Putamen (tissue), 1 donor: Measurements from ENCODE around the gene GABRB2.

Source experiments
- DNase-seq: peaks from one replicate; pipeline ENCODE4 v3.0.0-alpha.2; 2016; ENCODE audit warnings: low spot score

Gene GABRB2

GRCh38 chr5:161471211-161471950, 75.1 kb downstream of the GABRB2 start:
- DNase-seq = no peak

GRCh38 chr5:161467703-161468102, 78.8 kb downstream of the GABRB2 start:
- DNase-seq = no peak

GRCh38 chr5:161460741-161461140, 85.8 kb downstream of the GABRB2 start:
- no peak for DNase-seq

DNA sequence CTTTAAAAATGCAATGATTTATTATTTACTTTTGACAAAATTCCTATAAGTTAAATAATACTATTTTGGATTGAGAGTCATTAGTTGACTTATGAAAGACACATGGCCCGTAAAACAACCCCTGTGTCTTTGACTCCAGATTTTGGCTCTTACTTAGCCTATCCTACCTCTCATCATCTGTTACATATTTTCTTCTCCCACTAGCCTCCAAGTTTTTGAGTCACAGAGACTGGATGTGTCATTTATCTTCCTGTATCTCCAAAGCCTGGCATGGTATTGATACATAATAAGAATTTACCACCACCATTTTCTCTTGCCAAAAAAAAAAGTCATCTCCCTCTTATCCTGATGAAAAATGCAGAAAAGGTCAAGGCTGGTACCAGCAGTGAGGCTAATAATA, 99.9 kb downstream of the GABRB2 start:
- no peak for DNase-seq

- DNase-seq = no peak
Observed at GRCh38 chr5:161442471-161442870, 104.1 kb downstream of the GABRB2 start.

GRCh38 chr5:161432798-161433197, 113.7 kb downstream of the GABRB2 start:
- no peak for DNase-seq

GRCh38 chr5:161431963-161432362, 114.6 kb downstream of the GABRB2 start:
- no peak for DNase-seq

GRCh38 chr5:161421067-161421466, 125.5 kb downstream of the GABRB2 start:
- no peak for DNase-seq

- no peak for DNase-seq
Observed at GRCh38 chr5:161420521-161420920, 126.0 kb downstream of the GABRB2 start.

DNA sequence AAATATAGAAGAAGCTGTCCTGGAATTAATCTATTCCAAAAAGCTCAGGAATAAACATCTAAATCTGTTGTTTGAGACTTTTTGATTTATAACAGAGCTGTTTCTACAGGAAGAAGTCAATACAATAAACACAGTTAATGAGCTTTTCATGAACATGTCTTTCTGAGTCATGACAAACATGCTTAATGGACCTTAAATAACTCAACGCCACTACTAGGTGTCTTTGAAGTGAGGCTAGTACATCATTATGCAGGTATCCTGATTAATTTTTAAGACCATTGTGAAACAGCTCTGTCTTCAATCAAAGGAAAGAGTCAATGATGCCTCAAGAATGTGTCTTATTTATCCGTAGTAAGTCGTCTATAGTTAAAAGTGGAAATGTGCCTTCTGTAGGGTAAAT, 131.6 kb downstream of the GABRB2 start:
- DNase-seq = no peak

GRCh38 chr5:161414037-161414436, 132.5 kb downstream of the GABRB2 start:
- no peak for DNase-seq

GRCh38 chr5:161412792-161413191, 133.7 kb downstream of the GABRB2 start:
- DNase-seq = no peak

GRCh38 chr5:161411156-161411555, 135.4 kb downstream of the GABRB2 start:
- no peak for DNase-seq

DNA sequence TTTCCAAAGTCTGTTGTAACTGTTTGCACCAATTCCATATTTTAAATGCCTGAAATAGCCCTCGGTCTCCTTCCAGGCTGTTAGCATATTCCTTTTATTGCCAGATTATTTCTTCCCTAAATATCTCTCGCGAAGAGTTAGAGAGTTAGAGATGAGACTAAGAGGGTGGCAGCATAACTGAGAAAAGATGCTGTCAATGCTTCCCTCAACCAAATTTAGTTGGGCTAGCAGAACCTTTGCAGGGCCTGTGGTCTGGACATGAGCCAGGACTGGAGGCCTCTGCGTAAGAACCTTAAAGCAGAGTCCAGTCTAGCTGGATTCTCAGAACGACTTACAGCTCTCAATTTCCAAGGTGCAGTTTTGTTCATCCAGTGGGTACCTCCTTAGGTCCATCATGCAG, 135.9 kb downstream of the GABRB2 start:
- DNase-seq = no peak

DNA sequence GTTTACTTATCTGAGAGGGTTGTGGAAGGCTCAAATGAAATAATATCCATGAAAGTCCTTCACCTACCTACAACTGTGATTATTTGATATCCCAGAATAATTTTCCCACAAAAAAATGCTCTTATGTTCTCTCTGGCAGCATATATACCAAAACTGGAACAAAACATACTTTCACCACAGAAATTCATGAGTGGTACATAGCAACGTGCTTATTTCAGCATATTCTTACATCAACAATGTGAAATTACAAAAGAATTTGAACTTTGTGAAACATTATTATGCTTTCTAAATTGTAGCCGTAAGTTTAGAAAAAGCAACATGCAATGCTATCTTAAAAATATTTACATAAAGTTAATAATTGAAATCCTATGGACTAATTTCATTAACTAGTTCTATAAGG, 137.1 kb downstream of the GABRB2 start:
- DNase-seq = no peak

- no peak for DNase-seq
Observed at GRCh38 chr5:161406880-161407279, 139.6 kb downstream of the GABRB2 start.

DNA sequence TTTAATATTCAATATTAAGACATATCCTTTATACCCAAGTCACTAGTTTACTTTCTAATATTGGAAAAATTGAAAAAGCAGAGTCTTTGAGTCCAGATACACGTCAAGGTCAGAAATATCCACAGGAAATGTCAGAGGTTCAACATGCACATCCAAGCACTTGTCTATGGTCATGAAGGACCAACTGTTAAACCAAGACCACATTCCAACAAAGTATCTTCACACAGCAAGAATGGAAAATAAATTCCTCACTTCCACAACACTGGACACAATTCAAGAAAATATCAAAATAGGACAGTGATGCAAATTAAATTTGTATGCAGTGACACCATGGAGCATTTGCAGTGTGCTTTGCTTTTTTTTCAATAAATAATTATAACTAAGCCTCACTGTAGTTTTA, 142.5 kb downstream of the GABRB2 start:
- no peak for DNase-seq

DNA sequence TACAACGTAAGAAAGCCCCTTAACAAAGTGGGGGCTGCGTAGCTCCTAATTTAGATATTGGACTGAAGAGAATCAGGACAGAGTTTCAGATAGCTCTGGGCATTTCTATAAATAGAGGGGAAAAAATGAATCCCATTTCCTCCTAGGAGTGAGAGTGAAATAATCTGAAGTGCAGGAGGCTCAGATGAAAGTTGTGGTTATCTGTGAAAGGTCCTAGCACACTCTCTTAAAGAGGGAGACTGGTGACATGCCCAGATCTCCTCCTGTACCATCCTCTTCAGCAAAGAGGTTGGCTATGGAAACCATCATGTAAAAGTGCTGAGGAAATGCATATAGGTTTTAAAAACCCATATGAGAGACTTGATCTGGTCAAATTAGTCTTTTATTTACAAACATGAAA, 143.4 kb downstream of the GABRB2 start:
- DNase-seq = no peak

DNA sequence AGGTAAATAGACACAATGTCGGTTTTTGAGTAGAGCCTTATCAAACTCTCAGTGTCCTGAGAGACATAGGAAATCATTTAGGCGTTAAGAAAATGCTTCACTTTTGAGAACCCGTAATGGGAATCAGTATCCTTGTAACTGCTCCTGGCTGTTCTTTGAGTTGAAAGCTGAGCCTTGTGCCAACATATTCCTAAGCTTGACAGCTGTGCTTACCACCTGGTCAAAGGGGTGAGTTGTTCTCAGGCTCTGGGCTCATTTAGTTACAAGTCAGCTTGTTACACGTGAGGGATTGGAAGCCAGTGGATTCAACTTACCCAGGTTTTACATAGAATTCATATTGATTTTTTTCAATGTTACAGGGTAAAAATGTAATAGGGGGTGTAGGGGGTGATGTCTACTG, 145.9 kb downstream of the GABRB2 start:
- DNase-seq = no peak

- no peak for DNase-seq
Observed at GRCh38 chr5:161399996-161400562, 146.4 kb downstream of the GABRB2 start.

DNA sequence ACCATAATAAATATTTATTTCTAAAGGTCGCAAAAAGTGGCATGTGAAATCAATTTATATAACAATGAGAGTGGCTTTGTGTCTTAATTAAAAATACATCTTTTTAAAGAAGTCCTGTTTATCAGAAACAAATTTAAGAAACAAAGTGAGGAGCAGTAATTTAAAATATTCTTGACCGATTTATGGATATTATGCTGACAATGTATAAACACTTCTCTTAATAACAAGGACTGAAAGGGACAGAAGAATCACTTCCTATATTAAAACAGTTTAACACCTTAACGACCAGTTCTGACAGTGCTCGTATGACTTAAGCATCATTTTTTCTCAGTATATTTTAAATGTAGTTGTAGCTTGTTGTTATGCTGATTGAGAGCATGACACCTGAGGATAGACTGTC, 149.1 kb downstream of the GABRB2 start:
- DNase-seq = no peak

GRCh38 chr5:161396171-161396570, 150.4 kb downstream of the GABRB2 start:
- DNase-seq = no peak

- DNase-seq = no peak
Observed at GRCh38 chr5:161391724-161392123, 154.8 kb downstream of the GABRB2 start.

GRCh38 chr5:161391016-161391415, 155.5 kb downstream of the GABRB2 start:
- DNase-seq = peak; percentile 54
